RPMI8226 (cell line): Measurements from ENCODE around the gene SLC17A2.

Experiments
- DNase-seq: peaks from one replicate; pipeline ENCODE4 v3.0.0-alpha.2; 2015

The SLC17A2 gene

GRCh38 chr6:25918083-25918683 is 12.3 kb downstream of the SLC17A2 start:
- DNase-seq: no peak

- DNase-seq: no peak
Observed at GRCh38 chr6:25916789-25917490, 13.6 kb downstream of the SLC17A2 start.

GRCh38 chr6:25916330-25916729 is 14.2 kb downstream of the SLC17A2 start:
- DNase-seq: no peak

GRCh38 chr6:25913741-25914140 is 16.8 kb downstream of the SLC17A2 start:
- DNase-seq: no peak

- DNase-seq: no peak
Observed at GRCh38 chr6:25911351-25911750, 19.1 kb downstream of the SLC17A2 start.

GRCh38 chr6:25907475-25908014 is 22.9 kb downstream of the SLC17A2 start:
- no peak for DNase-seq

- DNase-seq: no peak
Observed at GRCh38 chr6:25903467-25904099, 26.9 kb downstream of the SLC17A2 start.

GRCh38 chr6:25902071-25902470 is 28.4 kb downstream of the SLC17A2 start:
- DNase-seq: no peak

GRCh38 chr6:25900843-25901242 is 29.6 kb downstream of the SLC17A2 start:
- no peak for DNase-seq

GRCh38 chr6:25899580-25900408 is 30.7 kb downstream of the SLC17A2 start:
- no peak for DNase-seq

GRCh38 chr6:25899123-25899522 is 31.4 kb downstream of the SLC17A2 start:
- DNase-seq: no peak

GRCh38 chr6:25898289-25898977 is 32.1 kb downstream of the SLC17A2 start:
- no peak for DNase-seq

- DNase-seq: no peak
Observed at GRCh38 chr6:25896252-25896651, 34.2 kb downstream of the SLC17A2 start.

- no peak for DNase-seq
Observed at GRCh38 chr6:25895771-25896170, 34.7 kb downstream of the SLC17A2 start.

- DNase-seq: no peak
Observed at GRCh38 chr6:25893778-25894177, 36.7 kb downstream of the SLC17A2 start.

- no peak for DNase-seq
Observed at GRCh38 chr6:25892877-25893276, 37.6 kb downstream of the SLC17A2 start.

GRCh38 chr6:25889877-25890853 is 40.3 kb downstream of the SLC17A2 start:
- peak; percentile 20 for DNase-seq

- no peak for DNase-seq
Observed at GRCh38 chr6:25888626-25889025, 41.9 kb downstream of the SLC17A2 start.

GRCh38 chr6:25886066-25886465 is 44.4 kb downstream of the SLC17A2 start:
- DNase-seq: no peak

GRCh38 chr6:25883991-25884390 is 46.5 kb downstream of the SLC17A2 start:
- DNase-seq: no peak

- no peak for DNase-seq
Observed at GRCh38 chr6:25883536-25883935, 47.0 kb downstream of the SLC17A2 start.
